Measurements from ENCODE around the gene FCAMR.
A peak's percentile ranks its signal among the peaks of the same experiment; 100 is the strongest.

The FCAMR gene

GRCh38 chr1:206970446-206970845 is at the start of gene FCAMR:
FCAMR (minus strand) TSS chr1:206970460; CDS start chr1:206970125, 335 bp downstream.
- DNase-seq (ENCODE audit: low read depth in 2 of 2) = no peak

- DNase-seq (ENCODE audit: low read depth in 2 of 2) = no peak
These were observed 49.4 kb upstream of the FCAMR start for GRCh38 chr1:207019661-207020060.

- DNase-seq (ENCODE audit: low read depth in 2 of 2) = no peak
These were observed 48.9 kb upstream of the FCAMR start for GRCh38 chr1:207019161-207019560.

GRCh38 chr1:207018707-207019106 is 48.4 kb upstream of the FCAMR start:
- DNase-seq (ENCODE audit: low read depth in 2 of 2) = no peak

GRCh38 chr1:207017615-207018559 is 47.6 kb upstream of the FCAMR start:
- DNase-seq (ENCODE audit: low read depth in 2 of 2) = no peak

GRCh38 chr1:207015791-207016190 is 45.5 kb upstream of the FCAMR start:
- DNase-seq (ENCODE audit: low read depth in 2 of 2) = no peak

GRCh38 chr1:207014728-207015127 is 44.5 kb upstream of the FCAMR start:
- no peak for DNase-seq (ENCODE audit: low read depth in 2 of 2)

GRCh38 chr1:207013321-207014085 is 43.2 kb upstream of the FCAMR start:
- no peak for DNase-seq (ENCODE audit: low read depth in 2 of 2)

GRCh38 chr1:207010726-207011125 is 40.5 kb upstream of the FCAMR start:
- DNase-seq (ENCODE audit: low read depth in 2 of 2) = no peak

- DNase-seq (ENCODE audit: low read depth in 2 of 2) = no peak
These were observed 39.7 kb upstream of the FCAMR start for GRCh38 chr1:207009945-207010344.

GRCh38 chr1:207009182-207009850 is 39.1 kb upstream of the FCAMR start:
- DNase-seq (ENCODE audit: low read depth in 2 of 2) = no peak

- no peak for DNase-seq (ENCODE audit: low read depth in 2 of 2)
These were observed 37.2 kb upstream of the FCAMR start for GRCh38 chr1:207007352-207008033.

GRCh38 chr1:207006914-207007313 is 36.7 kb upstream of the FCAMR start:
- DNase-seq (ENCODE audit: low read depth in 2 of 2) = no peak

- no peak for DNase-seq (ENCODE audit: low read depth in 2 of 2)
These were observed 35.8 kb upstream of the FCAMR start for GRCh38 chr1:207006083-207006482.

- DNase-seq (ENCODE audit: low read depth in 2 of 2) = peak in 1 of 2 experiments; percentile 32
These were observed 34.9 kb upstream of the FCAMR start for GRCh38 chr1:207004931-207005830.

- DNase-seq (ENCODE audit: low read depth in 2 of 2) = no peak
These were observed 33.0 kb upstream of the FCAMR start for GRCh38 chr1:207003210-207003609.

- no peak for DNase-seq (ENCODE audit: low read depth in 2 of 2)
These were observed 32.5 kb upstream of the FCAMR start for GRCh38 chr1:207002724-207003146.

GRCh38 chr1:207001492-207002245 is 31.4 kb upstream of the FCAMR start:
- DNase-seq (ENCODE audit: low read depth in 2 of 2) = no peak

- DNase-seq (ENCODE audit: low read depth in 2 of 2) = no peak
These were observed 30.5 kb upstream of the FCAMR start for GRCh38 chr1:207000651-207001291.
